OCI-M1 (cell line): ENCODE data around the gene PRF1.

ENCODE experiments used
- DNase-seq: peaks from one replicate; lab custom pipeline; 2025; lab: John Stamatoyannopoulos, UW

The PRF1 gene

GRCh38 chr10:70559861-70560260 is 42.7 kb downstream of the PRF1 start:
- DNase-seq = no peak

- peak; percentile 98 for DNase-seq
These were observed 43.4 kb downstream of the PRF1 start for GRCh38 chr10:70558871-70559810.

DNA sequence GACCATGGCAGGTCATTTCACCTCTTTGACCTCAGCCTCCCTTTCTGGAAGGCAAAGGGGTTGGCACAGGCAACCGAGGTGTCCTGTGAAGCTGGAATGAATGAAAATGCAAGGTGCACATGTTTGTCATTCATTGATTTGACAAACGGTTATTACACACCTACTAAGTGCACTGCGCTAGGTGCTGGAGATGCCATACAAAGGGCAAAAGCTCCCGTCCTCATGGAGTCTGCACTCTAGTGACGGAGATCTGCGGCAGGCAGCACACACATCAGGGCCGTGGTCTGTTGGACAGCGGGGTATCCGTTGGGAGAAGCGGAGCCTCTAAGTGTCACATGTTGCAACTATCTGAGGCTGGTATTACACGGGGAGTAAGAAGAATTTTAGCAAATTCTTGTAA is 44.2 kb downstream of the PRF1 start:
- no peak for DNase-seq

GRCh38 chr10:70557876-70558275 is 44.7 kb downstream of the PRF1 start:
- no peak for DNase-seq

- DNase-seq = no peak
These were observed 45.3 kb downstream of the PRF1 start for GRCh38 chr10:70557086-70557845.

- DNase-seq = no peak
These were observed 47.2 kb downstream of the PRF1 start for GRCh38 chr10:70555371-70555770.

- no peak for DNase-seq
These were observed 50.0 kb downstream of the PRF1 start for GRCh38 chr10:70552586-70552985.

- DNase-seq = no peak
These were observed 50.5 kb downstream of the PRF1 start for GRCh38 chr10:70551971-70552422.

DNA sequence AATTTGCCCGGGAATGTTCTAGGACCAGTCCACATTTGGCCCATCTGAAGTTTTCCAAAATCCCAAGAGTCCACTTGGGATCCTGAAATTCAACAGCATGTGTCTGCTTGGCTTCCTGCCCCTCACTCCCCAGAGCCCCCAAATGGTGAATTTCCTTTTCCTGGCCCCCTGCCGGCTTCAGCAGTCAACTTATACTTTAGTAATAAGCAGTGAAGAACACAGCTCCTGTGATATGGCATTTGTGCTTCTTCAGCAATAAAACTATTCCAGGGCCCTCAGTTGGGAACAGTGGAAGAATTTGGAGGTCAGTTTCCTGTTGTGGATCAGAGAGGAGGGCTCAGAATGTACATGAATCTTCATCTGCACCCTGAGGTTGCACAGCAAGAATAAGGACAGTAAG is 51.1 kb downstream of the PRF1 start:
- no peak for DNase-seq

DNA sequence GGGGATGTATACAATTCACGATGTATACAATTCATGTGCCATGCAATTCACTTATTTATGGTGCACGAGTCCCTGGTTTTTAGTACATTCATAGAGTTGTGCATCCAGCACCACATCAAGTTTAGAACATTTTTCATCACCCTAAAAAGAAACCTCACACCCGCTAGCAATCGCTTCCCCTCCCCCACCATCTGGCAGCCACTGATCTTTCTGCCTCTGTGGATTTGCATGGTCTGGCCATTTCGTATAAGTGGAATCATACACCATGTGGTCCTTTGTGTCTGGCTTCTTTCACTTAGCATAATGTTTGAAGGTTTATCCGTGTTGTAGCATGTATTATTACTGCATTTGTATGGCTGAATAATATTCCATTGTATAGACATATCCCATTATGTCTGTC is 52.1 kb downstream of the PRF1 start:
- DNase-seq = no peak

- peak; percentile 89 for DNase-seq
These were observed 52.5 kb downstream of the PRF1 start for GRCh38 chr10:70549962-70550458.

DNA sequence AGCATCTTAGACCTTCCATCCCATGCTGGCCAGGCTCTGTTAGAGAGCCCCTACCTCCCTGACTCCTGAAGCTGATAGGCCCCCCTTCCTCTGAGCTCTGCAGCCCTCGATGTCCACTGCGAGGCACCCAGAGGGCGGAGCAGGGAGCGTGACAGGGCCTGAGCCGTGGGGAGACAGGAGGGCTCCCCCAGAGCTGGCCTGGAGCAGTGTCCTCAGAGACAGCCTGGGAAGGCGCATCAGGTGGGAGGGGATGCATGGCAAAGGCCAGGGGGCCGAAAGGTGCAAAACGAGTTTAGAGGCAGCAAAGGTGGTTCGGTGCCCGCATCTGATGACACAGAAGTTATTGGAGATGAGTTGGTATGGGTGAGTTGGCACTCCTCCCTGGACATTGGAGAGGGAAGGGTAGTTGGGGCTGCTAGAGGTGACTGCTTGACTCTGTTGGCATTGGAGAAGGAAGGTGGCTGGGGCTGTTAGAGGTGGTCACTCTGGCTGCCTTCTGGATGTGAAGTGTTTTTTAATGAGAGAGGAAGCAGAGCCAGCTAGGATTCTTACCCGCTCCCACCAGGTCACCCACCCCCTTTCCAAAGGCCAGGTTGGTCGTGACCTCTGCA is 53.1 kb downstream of the PRF1 start:
- no peak for DNase-seq
